ENCODE results near the gene PLXNA4. TPM values are rescaled to one million over a fixed set of nuclear protein-coding genes. Genes with fewer than 3 reads are reported as not detected.

PLXNA4 gene
- total and polyA plus RNA-seq, 8 donors = 0.15 to 12.8 (median 1.6) TPM

DNA sequence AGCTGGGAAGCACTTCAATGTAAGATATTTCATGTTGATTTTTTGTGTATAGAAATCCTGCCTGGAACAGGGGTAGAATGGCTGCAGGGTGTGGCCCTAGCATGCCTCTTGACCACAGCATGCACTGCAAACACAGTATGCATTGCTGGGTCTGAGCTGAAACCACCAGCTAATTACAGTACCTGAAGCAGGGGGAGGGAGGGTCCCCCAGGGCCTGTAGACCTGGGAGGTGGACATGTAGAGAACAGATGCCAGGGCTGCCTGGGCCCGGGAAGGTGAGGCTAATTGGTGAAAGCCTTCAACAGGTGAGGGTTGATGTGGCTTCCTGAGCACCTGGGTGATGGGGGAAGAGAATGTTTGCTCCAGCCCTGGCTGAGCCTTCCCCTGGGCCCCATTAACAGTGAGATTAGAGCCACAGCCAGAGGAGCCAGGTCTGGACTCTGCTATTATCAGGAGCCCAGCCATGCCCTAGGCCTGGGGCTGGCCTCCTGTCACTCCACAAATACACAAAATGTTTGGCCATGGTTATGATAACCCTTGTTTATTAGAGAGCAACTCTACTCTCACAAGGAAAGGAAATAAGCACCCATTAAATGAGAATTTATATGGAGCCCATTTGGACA, 83.3 kb downstream of the PLXNA4 start:
- H3K27me3 ChIP-seq = no peaks in the 10 kb centered on the region
- WGBS, 5 donors = 35 to 90% (median 43%) methylated on average over 1 of the region's 1 CpG
- DNase-seq = no peak
- H3K4me1 ChIP-seq = no peaks in the 10 kb centered on the region
- no peaks in the 10 kb centered on the region for H3K36me3 ChIP-seq
- H3K27ac ChIP-seq = no peak overlapping the region
- H3K4me3 ChIP-seq = no peak overlapping the region
- no peaks in the 10 kb centered on the region for H3K9me3 ChIP-seq
- TF ChIP-seq POLR2AphosphoS5 (IDR thresholded peaks at IDR 0.05) (no peak), POLR2A (IDR thresholded peaks at IDR 0.05) (no peak), EP300 (IDR thresholded peaks at IDR 0.05) (no peak)
- TF ChIP-seq, protein P1, sequence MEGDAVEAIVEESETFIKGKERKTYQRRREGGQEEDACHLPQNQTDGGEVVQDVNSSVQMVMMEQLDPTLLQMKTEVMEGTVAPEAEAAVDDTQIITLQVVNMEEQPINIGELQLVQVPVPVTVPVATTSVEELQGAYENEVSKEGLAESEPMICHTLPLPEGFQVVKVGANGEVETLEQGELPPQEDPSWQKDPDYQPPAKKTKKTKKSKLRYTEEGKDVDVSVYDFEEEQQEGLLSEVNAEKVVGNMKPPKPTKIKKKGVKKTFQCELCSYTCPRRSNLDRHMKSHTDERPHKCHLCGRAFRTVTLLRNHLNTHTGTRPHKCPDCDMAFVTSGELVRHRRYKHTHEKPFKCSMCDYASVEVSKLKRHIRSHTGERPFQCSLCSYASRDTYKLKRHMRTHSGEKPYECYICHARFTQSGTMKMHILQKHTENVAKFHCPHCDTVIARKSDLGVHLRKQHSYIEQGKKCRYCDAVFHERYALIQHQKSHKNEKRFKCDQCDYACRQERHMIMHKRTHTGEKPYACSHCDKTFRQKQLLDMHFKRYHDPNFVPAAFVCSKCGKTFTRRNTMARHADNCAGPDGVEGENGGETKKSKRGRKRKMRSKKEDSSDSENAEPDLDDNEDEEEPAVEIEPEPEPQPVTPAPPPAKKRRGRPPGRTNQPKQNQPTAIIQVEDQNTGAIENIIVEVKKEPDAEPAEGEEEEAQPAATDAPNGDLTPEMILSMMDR (IDR thresholded peaks at IDR 0.05) = no peak
- intact Hi-C loops (cut with DNase I; ENCODE audit: low total_unique reads) = no loop called here

DNA sequence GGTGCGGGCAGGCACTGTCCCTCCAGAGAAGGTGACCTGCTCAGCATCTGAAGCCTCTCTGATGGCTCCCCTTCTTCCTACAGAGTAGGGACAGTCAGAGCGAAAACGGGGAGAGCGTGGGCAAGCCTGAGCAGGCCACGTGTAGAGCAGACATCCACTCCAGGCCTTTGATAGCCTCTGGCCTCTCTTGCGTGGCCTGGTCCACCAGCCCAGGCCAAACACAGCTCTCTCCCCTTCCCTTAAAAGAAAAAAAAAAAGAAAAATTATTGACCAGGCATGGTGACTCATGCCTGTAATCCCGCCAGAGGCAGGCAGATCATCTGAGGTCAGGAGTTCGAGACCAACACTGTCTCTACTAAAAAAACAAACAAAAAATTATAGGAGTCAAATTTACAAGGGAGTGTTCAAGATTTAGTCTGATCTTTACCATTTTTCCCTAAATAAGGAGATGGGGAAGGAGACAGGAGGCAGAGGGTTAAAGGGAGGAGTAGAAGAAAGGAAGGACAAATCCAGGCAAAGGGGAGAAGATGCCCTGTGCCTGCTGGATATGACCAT, 84.8 kb downstream of the PLXNA4 start:
- WGBS, 5 donors = 83 to 92% (median 88%) methylated on average over 8 of the region's 8 CpGs
- TF ChIP-seq EP300 (IDR thresholded peaks at IDR 0.05) (no peak), POLR2A (IDR thresholded peaks at IDR 0.05) (no peak)
- Histone ChIP-seq H3K36me3 (no peaks in the 10 kb centered on the region), H3K4me3 (no peak overlapping the region), H3K27ac (no peak overlapping the region), H3K27me3 (no peaks in the 10 kb centered on the region), H3K4me1 (peaks cover 0 to 8% (median 5%) of the 10 kb centered on the region in 4 donors), H3K9me3 (no peaks in the 10 kb centered on the region)
- intact Hi-C loops (cut with DNase I; ENCODE audit: low total_unique reads) = no loop called here
- DNase-seq = no peak

DNA sequence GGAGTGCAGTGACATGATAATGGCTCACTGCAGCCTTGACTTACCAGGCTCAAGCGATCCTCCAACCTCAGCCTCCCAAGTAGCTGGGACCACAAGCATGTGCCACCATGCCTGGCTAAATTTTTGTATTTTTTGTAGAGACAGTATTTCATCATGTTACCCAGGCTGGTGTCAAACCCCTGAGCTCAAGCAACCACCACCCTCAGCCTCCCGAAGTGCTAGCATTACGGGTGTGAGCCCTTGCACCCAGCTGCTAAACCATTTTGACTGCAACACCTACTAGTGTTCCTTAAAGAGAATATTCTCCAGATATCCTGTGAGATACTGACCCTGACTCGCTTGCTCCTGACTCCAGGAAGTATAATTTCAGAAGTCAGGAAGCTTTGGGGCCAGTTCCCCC, 85.8 kb downstream of the PLXNA4 start:
- no peak for DNase-seq
- Histone ChIP-seq H3K36me3 (no peaks in the 10 kb centered on the region), H3K9me3 (no peaks in the 10 kb centered on the region), H3K4me3 (no peak overlapping the region), H3K4me1 (peaks cover 0 to 18% (median 14%) of the 10 kb centered on the region in 4 donors), H3K27me3 (no peaks in the 10 kb centered on the region), H3K27ac (no peak overlapping the region)
- 67 to 92% (median 79%) methylated on average over 4 of the region's 4 CpGs for WGBS, 5 donors
- TF ChIP-seq POLR2A (IDR thresholded peaks at IDR 0.05) (no peak), EP300 (IDR thresholded peaks at IDR 0.05) (no peak), POLR2AphosphoS5 (IDR thresholded peaks at IDR 0.05) (no peak)
- TF ChIP-seq, protein P1 (IDR thresholded peaks at IDR 0.05) = no peak
- intact Hi-C loops (cut with DNase I; ENCODE audit: low total_unique reads) = no loop called here

DNA sequence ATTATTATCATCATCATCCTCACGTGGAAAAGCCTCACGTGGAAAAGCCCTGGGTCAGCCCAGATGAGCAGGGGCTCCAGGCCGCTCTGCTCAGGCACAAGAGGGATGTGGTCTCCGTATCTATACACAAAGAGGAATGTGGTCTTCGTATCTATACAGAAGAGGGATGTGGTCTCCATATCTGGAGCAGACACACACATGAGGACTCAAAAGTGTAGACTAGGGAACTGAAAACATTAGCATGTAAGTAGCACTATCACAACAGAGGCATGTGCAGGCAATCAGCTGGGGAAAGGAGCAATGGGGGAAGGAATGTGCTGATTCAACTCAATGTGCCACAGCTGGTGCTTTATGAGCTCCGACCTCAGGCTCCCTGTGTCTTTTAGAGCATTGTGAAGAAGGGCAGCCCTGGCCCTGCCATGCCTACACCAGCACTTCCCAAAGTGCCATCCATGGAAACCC, 86.5 kb downstream of the PLXNA4 start:
- intact Hi-C loops (cut with DNase I; ENCODE audit: low total_unique reads) = no loop called here
- WGBS, 5 donors = 86 to 89% (median 88%) methylated on average over 6 of the region's 6 CpGs
- Histone ChIP-seq H3K36me3 (no peaks in the 10 kb centered on the region), H3K27ac (no peak overlapping the region), H3K4me3 (no peak overlapping the region), H3K27me3 (no peaks in the 10 kb centered on the region), H3K9me3 (no peaks in the 10 kb centered on the region), H3K4me1 (peaks cover 0 to 22% (median 15%) of the 10 kb centered on the region in 4 donors)
- TF ChIP-seq POLR2AphosphoS5 (IDR thresholded peaks at IDR 0.05) (no peak), EP300 (IDR thresholded peaks at IDR 0.05) (no peak), POLR2A (IDR thresholded peaks at IDR 0.05) (no peak)
- TF ChIP-seq, protein P1 (IDR thresholded peaks at IDR 0.05) = no peak
- DNase-seq = no peak

Data from stomach (tissue), 9 donors.